Hair follicular keratinocyte (primary cell): ENCODE results near the gene GPRASP1. TPM values are rescaled to one million over a fixed set of nuclear protein-coding genes. Genes with fewer than 3 reads are reported as not detected.

ENCODE experiments used
- total RNA-seq: library from RNA; depleted of rRNA; stranded (reverse); fragments of >200 nt; gene quantifications from 2 replicates; pipeline ENCODE4 v1.2.3, GENCODE V29; 2015

The GPRASP1 gene, protein sequence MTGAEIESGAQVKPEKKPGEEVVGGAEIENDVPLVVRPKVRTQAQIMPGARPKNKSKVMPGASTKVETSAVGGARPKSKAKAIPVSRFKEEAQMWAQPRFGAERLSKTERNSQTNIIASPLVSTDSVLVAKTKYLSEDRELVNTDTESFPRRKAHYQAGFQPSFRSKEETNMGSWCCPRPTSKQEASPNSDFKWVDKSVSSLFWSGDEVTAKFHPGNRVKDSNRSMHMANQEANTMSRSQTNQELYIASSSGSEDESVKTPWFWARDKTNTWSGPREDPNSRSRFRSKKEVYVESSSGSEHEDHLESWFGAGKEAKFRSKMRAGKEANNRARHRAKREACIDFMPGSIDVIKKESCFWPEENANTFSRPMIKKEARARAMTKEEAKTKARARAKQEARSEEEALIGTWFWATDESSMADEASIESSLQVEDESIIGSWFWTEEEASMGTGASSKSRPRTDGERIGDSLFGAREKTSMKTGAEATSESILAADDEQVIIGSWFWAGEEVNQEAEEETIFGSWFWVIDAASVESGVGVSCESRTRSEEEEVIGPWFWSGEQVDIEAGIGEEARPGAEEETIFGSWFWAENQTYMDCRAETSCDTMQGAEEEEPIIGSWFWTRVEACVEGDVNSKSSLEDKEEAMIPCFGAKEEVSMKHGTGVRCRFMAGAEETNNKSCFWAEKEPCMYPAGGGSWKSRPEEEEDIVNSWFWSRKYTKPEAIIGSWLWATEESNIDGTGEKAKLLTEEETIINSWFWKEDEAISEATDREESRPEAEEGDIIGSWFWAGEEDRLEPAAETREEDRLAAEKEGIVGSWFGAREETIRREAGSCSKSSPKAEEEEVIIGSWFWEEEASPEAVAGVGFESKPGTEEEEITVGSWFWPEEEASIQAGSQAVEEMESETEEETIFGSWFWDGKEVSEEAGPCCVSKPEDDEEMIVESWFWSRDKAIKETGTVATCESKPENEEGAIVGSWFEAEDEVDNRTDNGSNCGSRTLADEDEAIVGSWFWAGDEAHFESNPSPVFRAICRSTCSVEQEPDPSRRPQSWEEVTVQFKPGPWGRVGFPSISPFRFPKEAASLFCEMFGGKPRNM (N-terminal part only)
- 0.04 and 0.08 TPM in 2 replicates for total RNA-seq

DNA sequence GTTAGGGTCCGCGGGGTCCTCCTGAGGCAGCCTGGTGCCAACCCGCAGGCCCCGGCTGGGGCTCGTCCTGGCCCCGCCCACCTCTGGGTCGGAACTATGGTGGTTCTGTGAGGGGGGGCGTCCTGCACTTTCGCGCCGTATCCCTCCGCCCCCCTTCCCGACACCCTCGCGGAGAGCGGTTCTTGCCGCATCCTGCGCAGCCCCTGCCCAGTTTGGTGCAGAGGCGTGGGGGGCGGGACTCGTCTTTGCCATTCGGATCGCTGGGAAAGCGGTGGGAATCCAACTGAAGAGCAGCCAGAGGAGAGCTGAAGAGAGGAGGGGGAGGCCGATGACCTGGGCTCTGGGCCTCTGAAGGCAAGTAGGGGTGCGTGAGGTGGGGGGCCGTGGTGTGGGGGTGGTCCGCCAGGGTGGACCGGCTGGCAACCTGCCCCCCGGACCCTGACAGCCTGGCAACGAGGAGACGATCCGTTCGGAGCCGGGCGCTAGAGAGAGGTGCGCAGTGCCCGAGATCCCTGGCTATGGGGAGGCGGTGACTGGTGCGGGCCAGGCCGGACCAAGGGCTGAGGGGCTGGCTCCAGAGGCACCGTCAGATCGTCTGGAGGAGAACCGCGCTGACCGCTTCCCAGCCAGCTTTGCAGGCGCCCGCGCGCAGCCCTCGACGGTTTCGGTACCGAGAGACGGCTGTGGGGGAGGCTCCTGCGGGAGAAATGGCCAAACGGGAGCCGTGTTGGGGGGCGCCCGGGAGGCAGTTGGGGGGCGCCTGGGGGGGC is at the start of gene GPRASP1:
GPRASP1 (plus strand) TSS at position 242 of the 770 bp plus-strand sequence. CDS start 2,431 bp downstream, outside the sequence.

Other genes with a start within 250 kb of the GPRASP1 start
- not detected in 2 replicates for gene NXF2B, start 211.5 kb upstream of the GPRASP1 start, total RNA-seq
- not detected in 2 replicates for gene TCP11X2, start 179.7 kb upstream of the GPRASP1 start, total RNA-seq
- gene TMSB15A, start 134.7 kb upstream of the GPRASP1 start, total RNA-seq = 0.68 TPM in 1 of 2 replicates, not detected in the other
- 7.3 and 10.3 TPM in 2 replicates for gene ARMCX5, start 52.0 kb upstream of the GPRASP1 start, total RNA-seq
- 4.5 and 6.0 TPM in 2 replicates for gene GPRASP2, start 61.0 kb downstream of the GPRASP1 start, total RNA-seq
- 0.62 and 1.9 TPM in 2 replicates for gene GPRASP3, start 69.3 kb downstream of the GPRASP1 start, total RNA-seq